ENCODE results near the gene NPC1L1. TPM values are rescaled to one million over a fixed set of nuclear protein-coding genes. Genes with fewer than 3 reads are reported as not detected.

NPC1L1 gene
- total and polyA plus RNA-seq, 10 of the 15 experiments (the other 5 are each of a cell fraction or from before 2014, with no cell fraction given): 0.01 to 0.90 TPM; not detected in 8

- ChIA-PET POLR2A (interaction anchor here (0.6 kb wide), 1 partner anchor 436 kb away, joined by 4 read pairs; no protein-coding TSS in a partner anchor), RAD21 (ENCODE audit: unreplicated experiment) (no interaction called here), SMC1A (ENCODE audit: uncharacterized antibody, unreplicated experiment) (no interaction called here), CTCF (interaction anchor here (1.0 to 1.6 kb wide), 2 partner anchors 26 to 100 kb away, joined by 3 to 9 read pairs; no protein-coding TSS in a partner anchor)
- BruUV-seq (replicated peaks): no TSS peak
- intact Hi-C loops (cut with micrococcal nuclease; ENCODE audit: unreplicated experiment) (no loop called here), in situ Hi-C loops (cut with MboI) (no loop called here)
- H3K36me3 ChIP-seq (ENCODE audit: control insufficient read depth in 2 of 2, insufficient read depth in 2 of 2, low read length in 1 of 2): no peaks in the 10 kb centered on the region
- 0 out of 4 replicates have a peak, but pooled peaks cover 0 to 2% of the 10 kb centered on the region in 2 experiments for H3K27me3 ChIP-seq (replicated peaks in 1 of 2; ENCODE audit: control insufficient read depth in 2 of 2, insufficient read depth in 2 of 2, low read length in 1 of 2)
- ATAC-seq (no peak), FAIRE-seq (no peak), DNase-seq (ENCODE audit: low read depth, low spot score) (no peak)
- H3K79me2 ChIP-seq (ENCODE audit: control insufficient read depth, insufficient read depth, low read length): no peaks in the 10 kb centered on the region
- no peak overlapping the region for H3K9ac ChIP-seq (ENCODE audit: control insufficient read depth, insufficient read depth, low read length)
- no peak overlapping the region for H3K27ac ChIP-seq (ENCODE audit: control insufficient read depth, insufficient read depth)
- no peak overlapping the region for H2AFZ ChIP-seq (ENCODE audit: control insufficient read depth, low read depth, low read length)
- no peak overlapping the region for H3K4me3 ChIP-seq
- no peaks in the 10 kb centered on the region; the same call in 1 of the 3 replicates for H3K9me3 ChIP-seq (replicated peaks; ENCODE audit: control insufficient read depth, insufficient read depth, low read length)
- WGBS (ENCODE audit: insufficient coverage, insufficient replicate concordance, low lambda C conversion rate, missing lambda C conversion rate): 0% methylated on average over 2 of the region's 2 CpGs
- H4K20me1 ChIP-seq (ENCODE audit: control insufficient read depth, insufficient read depth): no peaks in the 10 kb centered on the region
- no peaks in the 10 kb centered on the region for H3K4me1 ChIP-seq (ENCODE audit: control insufficient read depth, insufficient read depth, low read length)
- H3K4me2 ChIP-seq (ENCODE audit: control insufficient read depth, insufficient read depth): no peak overlapping the region
- TF ChIP-seq JUND (IDR thresholded peaks at IDR 0.05; ENCODE audit: low read depth, low read length): no peak
- TF ChIP-seq STAT3 (IDR thresholded peaks at IDR 0.05; ENCODE audit: low read depth, low read length): no peak
- no peak for TF ChIP-seq ZNF24 (IDR thresholded peaks at IDR 0.05)
- TF ChIP-seq BMI1 (IDR thresholded peaks at IDR 0.05; ENCODE audit: borderline replicate concordance): no peak
- TF ChIP-seq ZNF687 (IDR thresholded peaks at IDR 0.05): no peak
- no peak for TF ChIP-seq MXI1 (IDR thresholded peaks at IDR 0.05; ENCODE audit: low read depth, low read length)
- no peak for TF ChIP-seq MEF2B (IDR thresholded peaks at IDR 0.05; ENCODE audit: partially characterized antibody, poor library complexity, severe bottlenecking)
- TF ChIP-seq, protein P1, sequence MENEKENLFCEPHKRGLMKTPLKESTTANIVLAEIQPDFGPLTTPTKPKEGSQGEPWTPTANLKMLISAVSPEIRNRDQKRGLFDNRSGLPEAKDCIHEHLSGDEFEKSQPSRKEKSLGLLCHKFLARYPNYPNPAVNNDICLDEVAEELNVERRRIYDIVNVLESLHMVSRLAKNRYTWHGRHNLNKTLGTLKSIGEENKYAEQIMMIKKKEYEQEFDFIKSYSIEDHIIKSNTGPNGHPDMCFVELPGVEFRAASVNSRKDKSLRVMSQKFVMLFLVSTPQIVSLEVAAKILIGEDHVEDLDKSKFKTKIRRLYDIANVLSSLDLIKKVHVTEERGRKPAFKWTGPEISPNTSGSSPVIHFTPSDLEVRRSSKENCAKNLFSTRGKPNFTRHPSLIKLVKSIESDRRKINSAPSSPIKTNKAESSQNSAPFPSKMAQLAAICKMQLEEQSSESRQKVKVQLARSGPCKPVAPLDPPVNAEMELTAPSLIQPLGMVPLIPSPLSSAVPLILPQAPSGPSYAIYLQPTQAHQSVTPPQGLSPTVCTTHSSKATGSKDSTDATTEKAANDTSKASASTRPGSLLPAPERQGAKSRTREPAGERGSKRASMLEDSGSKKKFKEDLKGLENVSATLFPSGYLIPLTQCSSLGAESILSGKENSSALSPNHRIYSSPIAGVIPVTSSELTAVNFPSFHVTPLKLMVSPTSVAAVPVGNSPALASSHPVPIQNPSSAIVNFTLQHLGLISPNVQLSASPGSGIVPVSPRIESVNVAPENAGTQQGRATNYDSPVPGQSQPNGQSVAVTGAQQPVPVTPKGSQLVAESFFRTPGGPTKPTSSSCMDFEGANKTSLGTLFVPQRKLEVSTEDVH (IDR thresholded peaks at IDR 0.05; ENCODE audit: low read depth, partially characterized antibody): no peak
- no peak for TF ChIP-seq TCF7 (IDR thresholded peaks at IDR 0.05; ENCODE audit: borderline replicate concordance)
- TF ChIP-seq RUNX3 (IDR thresholded peaks at IDR 0.05; ENCODE audit: low read length): no peak
- TF ChIP-seq EGR1 (IDR thresholded peaks at IDR 0.05; ENCODE audit: borderline replicate concordance in 1 of 2, low read depth in 2 of 2, low read length in 2 of 2): no peak
- TF ChIP-seq, protein P2, sequence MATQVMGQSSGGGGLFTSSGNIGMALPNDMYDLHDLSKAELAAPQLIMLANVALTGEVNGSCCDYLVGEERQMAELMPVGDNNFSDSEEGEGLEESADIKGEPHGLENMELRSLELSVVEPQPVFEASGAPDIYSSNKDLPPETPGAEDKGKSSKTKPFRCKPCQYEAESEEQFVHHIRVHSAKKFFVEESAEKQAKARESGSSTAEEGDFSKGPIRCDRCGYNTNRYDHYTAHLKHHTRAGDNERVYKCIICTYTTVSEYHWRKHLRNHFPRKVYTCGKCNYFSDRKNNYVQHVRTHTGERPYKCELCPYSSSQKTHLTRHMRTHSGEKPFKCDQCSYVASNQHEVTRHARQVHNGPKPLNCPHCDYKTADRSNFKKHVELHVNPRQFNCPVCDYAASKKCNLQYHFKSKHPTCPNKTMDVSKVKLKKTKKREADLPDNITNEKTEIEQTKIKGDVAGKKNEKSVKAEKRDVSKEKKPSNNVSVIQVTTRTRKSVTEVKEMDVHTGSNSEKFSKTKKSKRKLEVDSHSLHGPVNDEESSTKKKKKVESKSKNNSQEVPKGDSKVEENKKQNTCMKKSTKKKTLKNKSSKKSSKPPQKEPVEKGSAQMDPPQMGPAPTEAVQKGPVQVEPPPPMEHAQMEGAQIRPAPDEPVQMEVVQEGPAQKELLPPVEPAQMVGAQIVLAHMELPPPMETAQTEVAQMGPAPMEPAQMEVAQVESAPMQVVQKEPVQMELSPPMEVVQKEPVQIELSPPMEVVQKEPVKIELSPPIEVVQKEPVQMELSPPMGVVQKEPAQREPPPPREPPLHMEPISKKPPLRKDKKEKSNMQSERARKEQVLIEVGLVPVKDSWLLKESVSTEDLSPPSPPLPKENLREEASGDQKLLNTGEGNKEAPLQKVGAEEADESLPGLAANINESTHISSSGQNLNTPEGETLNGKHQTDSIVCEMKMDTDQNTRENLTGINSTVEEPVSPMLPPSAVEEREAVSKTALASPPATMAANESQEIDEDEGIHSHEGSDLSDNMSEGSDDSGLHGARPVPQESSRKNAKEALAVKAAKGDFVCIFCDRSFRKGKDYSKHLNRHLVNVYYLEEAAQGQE (IDR thresholded peaks at IDR 0.05; ENCODE audit: low read depth, low read length): no peak
These were observed 32.7 kb downstream of the NPC1L1 start for GRCh38 chr7:44508328-44509030.
